Prostate gland (tissue), 2 donors: ENCODE measurements around the gene TEF.

Experiments
- POLR2A ChIP-seq: fragments of 450-650 bp; IDR thresholded peaks from one replicate; pipeline ENCODE4 v1.6.1; 2016; ENCODE audit warnings: antibody characterized with exemption, mild to moderate bottlenecking
- TF ChIP-seq, protein P1 (sequence below), 4 experiments: fragments of 200-600 bp in 2 of 4; fragments of 450-650 bp in 2 of 4; sonication (generic) in 2 of 4; IDR thresholded peaks; 1 replicate in 3 of 4; 2 replicates in 1 of 4; pipeline ENCODE4 v1.5.1; 2016 to 2019; ENCODE audit warnings: antibody characterized with exemption in 4 of 4, mild to moderate bottlenecking in 2 of 4, moderate library complexity in 2 of 4

DNA sequence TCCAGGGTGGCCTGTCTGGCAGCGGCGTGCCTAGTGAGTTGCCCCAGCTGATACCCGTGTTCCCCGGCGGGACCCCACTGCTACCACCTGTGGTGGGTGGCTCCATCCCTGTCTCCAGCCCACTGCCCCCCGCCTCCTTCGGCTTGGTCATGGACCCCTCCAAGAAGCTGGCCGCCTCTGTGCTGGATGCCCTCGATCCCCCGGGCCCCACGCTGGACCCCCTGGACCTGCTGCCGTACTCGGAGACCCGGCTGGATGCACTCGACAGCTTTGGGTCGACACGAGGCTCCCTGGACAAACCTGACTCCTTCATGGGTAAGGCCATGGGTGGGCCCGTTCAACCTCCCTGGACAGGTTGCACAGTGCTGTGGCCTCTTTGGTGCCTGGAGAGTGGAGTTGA is 41.9 kb upstream of the TEF start:
- TF ChIP-seq, protein P1, sequence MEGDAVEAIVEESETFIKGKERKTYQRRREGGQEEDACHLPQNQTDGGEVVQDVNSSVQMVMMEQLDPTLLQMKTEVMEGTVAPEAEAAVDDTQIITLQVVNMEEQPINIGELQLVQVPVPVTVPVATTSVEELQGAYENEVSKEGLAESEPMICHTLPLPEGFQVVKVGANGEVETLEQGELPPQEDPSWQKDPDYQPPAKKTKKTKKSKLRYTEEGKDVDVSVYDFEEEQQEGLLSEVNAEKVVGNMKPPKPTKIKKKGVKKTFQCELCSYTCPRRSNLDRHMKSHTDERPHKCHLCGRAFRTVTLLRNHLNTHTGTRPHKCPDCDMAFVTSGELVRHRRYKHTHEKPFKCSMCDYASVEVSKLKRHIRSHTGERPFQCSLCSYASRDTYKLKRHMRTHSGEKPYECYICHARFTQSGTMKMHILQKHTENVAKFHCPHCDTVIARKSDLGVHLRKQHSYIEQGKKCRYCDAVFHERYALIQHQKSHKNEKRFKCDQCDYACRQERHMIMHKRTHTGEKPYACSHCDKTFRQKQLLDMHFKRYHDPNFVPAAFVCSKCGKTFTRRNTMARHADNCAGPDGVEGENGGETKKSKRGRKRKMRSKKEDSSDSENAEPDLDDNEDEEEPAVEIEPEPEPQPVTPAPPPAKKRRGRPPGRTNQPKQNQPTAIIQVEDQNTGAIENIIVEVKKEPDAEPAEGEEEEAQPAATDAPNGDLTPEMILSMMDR (IDR thresholded peaks at IDR 0.05): no peak
- no peak for TF ChIP-seq POLR2A
